ENCODE data around the gene TNNT1. TPM values are rescaled to one million over a fixed set of nuclear protein-coding genes. Genes with fewer than 3 reads are reported as not detected.
A peak's percentile ranks its signal among the peaks of the same experiment; 100 is the strongest.

The TNNT1 gene
- total and polyA plus RNA-seq, 9 donors = 1.3 to 3.6 (median 2.7) TPM; not detected in 4

- Histone ChIP-seq H3K9me3 (no peaks in the 10 kb centered on the region), H3K4me3 (no peak overlapping the region), H3K27me3 (peaks cover 5% of the 10 kb centered on the region), H3K36me3 (no peaks in the 10 kb centered on the region), H3K27ac (no peak overlapping the region), H3K4me1 (ENCODE audit: insufficient read depth) (peaks cover 9% of the 10 kb centered on the region)
- intact Hi-C loops (cut with DNase I) = no loop called here
- WGBS, 3 donors = 71 to 72% (median 71%) methylated on average over 20 of the region's 20 CpGs
- TF ChIP-seq CTCF (IDR thresholded peaks at IDR 0.05) = no peak
- TF ChIP-seq POLR2A (IDR thresholded peaks at IDR 0.05) = no peak
- TF ChIP-seq EP300 (IDR thresholded peaks at IDR 0.05) = no peak
- no peak for DNase-seq
These were observed 32.7 kb upstream of the TNNT1 start for GRCh38 chr19:55181740-55182139.

GRCh38 chr19:55179606-55180484 lies 30.8 kb upstream of the TNNT1 start, which contains the start of gene SYT5:
Gene SYT5, minus strand, starts transcription at chr19:55180289. Its CDS starts 1,248 bp downstream, at chr19:55179041.
- peak in 2 of 5 donors; percentile 20 to 54 for DNase-seq
- Histone ChIP-seq H3K27ac (no peak within 1 kb of the TSS), H3K4me3 (no peak within 1 kb of the TSS), H3K36me3 (no peaks in the 10 kb centered on the region), H3K9me3 (no peaks in the 10 kb centered on the region), H3K4me1 (ENCODE audit: insufficient read depth) (peaks cover 9% of the 10 kb centered on the region), H3K27me3 (peaks cover 5% of the 10 kb centered on the region)
- intact Hi-C loops (cut with DNase I) = no loop called here
- 0 to 1% (median 0%) methylated on average over 60 to 68 of the region's 68 CpGs for WGBS, 3 donors
- TF ChIP-seq POLR2A (IDR thresholded peaks at IDR 0.05) (no peak), EP300 (IDR thresholded peaks at IDR 0.05) (no peak), CTCF (IDR thresholded peaks at IDR 0.05) (no peak)

GRCh38 chr19:55178781-55179599 lies 30.0 kb upstream of the TNNT1 start:
- peaks cover 5% of the 10 kb centered on the region for H3K27me3 ChIP-seq
- TF ChIP-seq POLR2A (IDR thresholded peaks at IDR 0.05) (no peak), EP300 (IDR thresholded peaks at IDR 0.05) (no peak), CTCF (IDR thresholded peaks at IDR 0.05) (no peak)
- DNase-seq = peak; percentile 36 to 73 (median 55)
- intact Hi-C loops (cut with DNase I) = no loop called here
- no peaks in the 10 kb centered on the region for H3K9me3 ChIP-seq
- no peak overlapping the region for H3K4me3 ChIP-seq
- 2 to 3% (median 3%) methylated on average over 54 to 61 of the region's 61 CpGs for WGBS, 3 donors
- no peaks in the 10 kb centered on the region for H3K36me3 ChIP-seq
- no peak overlapping the region for H3K27ac ChIP-seq
- peaks cover 10% of the 10 kb centered on the region for H3K4me1 ChIP-seq (ENCODE audit: insufficient read depth)

- intact Hi-C loops (cut with DNase I) = no loop called here
- Histone ChIP-seq H3K9me3 (no peaks in the 10 kb centered on the region), H3K4me1 (ENCODE audit: insufficient read depth) (peaks cover 10% of the 10 kb centered on the region), H3K4me3 (no peak overlapping the region), H3K27ac (no peak overlapping the region), H3K36me3 (no peaks in the 10 kb centered on the region), H3K27me3 (peaks cover 5% of the 10 kb centered on the region)
- TF ChIP-seq CTCF (IDR thresholded peaks at IDR 0.05) = no peak
- no peak for TF ChIP-seq POLR2A (IDR thresholded peaks at IDR 0.05)
- no peak for TF ChIP-seq EP300 (IDR thresholded peaks at IDR 0.05)
- 21 to 35% (median 31%) methylated on average over 2 of the region's 2 CpGs for WGBS, 3 donors
- DNase-seq = no peak
These were observed 27.1 kb upstream of the TNNT1 start for GRCh38 chr19:55176076-55176475.
